Activated CD4-positive, CD25-positive, alpha-beta regulatory T cell treated with anti-CD3 and anti-CD28 coated beads, Interleukin-2, amount 50 U/mL, for 16 hours (primary cell): Measurements from ENCODE around the gene ACY1.
"Not testable (repeated sequence)": the region's sequence is repeated elsewhere in the genome, so short reads cannot be mapped to it uniquely, and the experiment has no call there.

Source experiments
- DNase-seq: peaks from one replicate; pipeline ENCODE4 v3.0.0-alpha.2; 2020; ENCODE audit warnings: low read depth, low spot score

The ACY1 gene

DNA sequence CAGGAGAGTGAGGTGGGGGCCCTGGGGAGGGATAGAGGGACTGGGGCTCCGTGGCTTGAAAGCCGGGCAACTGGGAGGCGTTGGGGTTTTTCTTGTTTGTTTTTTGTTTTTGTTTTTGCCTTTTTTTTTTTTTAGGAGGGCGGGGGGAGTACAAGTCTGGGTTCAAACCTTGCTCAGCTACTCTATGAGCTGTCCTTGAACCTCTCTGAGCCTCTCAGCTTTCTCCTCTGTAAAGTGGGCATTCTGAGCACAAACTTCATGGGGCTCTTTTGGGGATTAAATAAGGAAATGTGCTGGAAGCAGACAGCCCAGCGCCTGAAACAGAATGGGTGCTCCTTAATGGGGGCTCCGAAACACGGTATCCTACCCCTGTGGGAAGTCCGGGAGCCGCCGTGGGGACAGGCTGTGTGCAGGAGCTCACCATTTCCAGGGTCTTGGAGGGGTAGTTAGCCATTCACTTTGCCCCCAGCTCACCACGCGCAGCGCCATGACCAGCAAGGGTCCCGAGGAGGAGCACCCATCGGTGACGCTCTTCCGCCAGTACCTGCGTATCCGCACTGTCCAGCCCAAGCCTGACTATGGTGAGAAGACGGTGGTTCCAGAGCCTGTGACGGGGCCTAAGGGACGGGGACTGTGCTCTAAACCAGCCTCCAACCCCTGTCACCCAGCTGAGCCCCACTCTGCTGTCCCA is 388 bp downstream of the ACY1 start:
- DNase-seq = no peak

DNA sequence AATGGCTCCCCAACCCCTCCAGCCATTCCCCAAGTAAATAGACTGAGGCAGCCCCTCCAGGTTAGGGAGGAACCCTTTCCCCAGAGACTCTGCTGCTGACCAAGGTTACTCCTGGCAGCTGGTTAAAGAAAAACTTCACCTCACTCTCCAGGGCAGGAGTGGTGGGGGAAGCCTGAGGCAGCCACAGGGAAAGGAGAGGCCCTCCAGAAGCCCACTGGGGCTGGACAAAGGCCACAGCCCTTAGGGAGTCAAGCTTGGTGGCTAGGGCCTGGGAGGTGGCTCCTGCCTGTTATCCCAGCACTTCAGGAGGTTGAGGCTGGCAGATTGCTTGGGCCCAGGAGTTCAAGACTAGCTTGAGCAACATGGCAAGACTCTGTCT is 923 bp downstream of the ACY1 start:
- DNase-seq = no peak

GRCh38 chr3:51985063-51985462 is 1.7 kb downstream of the ACY1 start:
- no peak for DNase-seq

DNA sequence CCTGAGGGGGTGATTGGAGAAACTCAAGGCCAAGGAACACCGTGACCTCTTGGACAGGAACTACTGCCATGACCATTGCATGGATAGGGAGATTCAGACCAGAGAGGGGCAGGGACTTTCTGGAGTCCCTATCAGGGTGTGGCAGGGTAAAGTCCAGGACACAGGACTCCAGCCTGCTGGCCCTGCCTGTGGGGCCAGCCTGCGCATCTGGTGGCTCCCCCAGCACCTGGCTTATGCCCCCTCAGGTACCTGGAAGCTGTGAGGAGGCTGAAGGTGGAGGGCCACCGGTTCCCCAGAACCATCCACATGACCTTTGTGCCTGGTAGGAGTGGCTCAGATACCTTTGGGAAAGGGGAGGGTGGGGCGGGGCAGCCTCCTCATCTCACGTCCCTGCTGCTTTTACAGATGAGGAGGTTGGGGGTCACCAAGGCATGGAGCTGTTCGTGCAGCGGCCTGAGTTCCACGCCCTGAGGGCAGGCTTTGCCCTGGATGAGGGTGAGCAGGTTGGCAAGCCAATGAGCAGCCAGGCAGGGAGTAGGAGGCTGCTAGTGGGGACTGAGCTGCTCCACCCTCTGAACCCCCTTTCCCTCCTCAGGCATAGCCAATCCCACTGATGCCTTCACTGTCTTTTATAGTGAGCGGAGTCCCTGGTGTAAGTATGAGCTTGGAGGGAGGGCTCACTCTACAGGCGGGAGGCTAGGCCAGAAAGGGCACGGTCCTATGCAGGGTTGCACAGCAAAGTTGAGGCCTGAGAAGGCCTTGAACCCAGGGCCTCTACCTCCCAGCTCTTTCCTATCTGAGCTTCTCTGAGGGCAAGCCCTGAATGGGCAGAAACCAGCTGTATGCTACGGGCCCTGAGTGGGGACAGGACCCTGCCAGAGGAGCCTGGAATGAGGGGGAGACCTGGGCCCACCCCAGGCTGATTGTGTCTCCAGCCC is 2.9 kb downstream of the ACY1 start:
- no peak for DNase-seq

- no peak for DNase-seq
Measured at GRCh38 chr3:51987568-51987967, 4.2 kb downstream of the ACY1 start.

DNA sequence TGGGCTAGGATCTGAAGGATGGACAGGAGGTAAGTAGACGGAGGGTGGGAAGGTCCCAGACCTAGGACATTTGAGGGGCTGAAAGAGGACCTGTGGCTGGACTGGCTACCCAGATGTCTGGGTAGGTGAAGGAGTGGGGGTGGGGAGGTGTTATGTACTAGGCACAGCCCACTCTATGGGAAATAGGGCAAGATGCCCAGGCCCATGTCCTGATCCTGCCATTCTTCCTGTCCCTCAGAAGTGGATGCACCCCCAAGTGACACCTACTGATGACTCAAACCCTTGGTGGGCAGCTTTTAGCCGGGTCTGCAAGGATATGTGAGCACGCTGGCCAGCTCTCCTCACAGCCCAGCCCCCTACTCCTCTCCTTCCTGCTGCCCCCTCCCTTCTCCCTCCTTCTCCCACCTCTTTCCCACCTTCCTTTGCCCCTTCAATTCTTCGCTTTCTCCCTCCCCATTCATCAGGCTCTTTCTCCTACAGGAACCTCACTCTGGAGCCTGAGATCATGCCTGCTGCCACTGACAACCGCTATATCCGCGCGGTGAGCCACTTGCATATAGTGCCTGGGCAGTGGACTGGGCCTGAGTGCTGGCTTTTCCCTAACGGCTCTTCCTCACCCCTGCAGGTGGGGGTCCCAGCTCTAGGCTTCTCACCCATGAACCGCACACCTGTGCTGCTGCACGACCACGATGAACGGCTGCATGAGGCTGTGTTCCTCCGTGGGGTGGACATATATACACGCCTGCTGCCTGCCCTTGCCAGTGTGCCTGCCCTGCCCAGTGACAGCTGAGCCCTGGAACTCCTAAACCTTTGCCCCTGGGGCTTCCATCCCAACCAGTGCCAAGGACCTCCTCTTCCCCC is 5.2 kb downstream of the ACY1 start:
- DNase-seq = no peak

DNA sequence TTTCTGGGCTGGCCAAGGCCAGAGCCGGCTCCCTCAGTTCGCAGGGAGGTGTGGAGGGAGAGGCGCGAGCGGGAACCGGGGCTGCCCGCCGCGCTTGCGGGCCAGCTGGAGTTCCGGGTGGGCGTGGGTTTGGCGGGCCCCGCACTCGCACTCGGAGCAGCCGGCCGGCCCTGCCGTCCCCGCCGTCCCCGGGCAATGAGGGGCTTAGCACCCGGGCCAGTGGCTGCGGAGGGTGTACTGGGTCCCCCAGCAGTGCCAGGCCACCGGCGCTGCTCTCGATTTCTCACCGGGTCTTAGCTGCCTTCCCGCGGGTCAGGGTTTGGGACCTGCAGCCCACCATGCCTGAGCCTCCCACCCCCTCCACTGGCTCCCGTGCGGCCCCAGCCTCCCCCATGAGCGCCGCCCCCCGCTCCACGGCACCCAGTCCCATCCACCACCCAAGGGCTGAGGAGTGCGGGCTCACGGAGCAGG is 7.2 kb downstream of the ACY1 start:
- not testable (repeated sequence) for DNase-seq

- DNase-seq = no peak
Measured at GRCh38 chr3:51992017-51992682, 8.8 kb downstream of the ACY1 start.

DNA sequence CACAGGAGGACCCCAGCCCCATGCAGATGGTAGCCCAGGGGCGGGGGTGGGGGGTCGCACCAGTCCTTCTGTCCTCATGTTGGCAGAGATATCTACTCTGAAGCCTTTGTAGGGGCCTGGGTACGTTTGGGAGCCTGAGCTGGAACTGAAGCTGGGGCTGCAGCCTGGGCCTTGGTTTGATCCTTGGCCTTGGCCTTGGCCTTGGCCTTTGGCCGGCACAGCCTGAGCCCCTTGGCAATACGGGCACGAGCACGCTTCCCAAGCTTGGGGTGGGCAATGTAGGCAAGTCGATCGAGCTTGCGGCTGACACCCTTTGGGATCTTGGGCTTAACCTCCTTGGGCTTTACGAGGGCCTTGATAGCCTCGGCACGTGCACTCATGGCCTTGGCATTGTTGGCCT is 10.3 kb downstream of the ACY1 start:
- DNase-seq = not testable (repeated sequence)

DNA sequence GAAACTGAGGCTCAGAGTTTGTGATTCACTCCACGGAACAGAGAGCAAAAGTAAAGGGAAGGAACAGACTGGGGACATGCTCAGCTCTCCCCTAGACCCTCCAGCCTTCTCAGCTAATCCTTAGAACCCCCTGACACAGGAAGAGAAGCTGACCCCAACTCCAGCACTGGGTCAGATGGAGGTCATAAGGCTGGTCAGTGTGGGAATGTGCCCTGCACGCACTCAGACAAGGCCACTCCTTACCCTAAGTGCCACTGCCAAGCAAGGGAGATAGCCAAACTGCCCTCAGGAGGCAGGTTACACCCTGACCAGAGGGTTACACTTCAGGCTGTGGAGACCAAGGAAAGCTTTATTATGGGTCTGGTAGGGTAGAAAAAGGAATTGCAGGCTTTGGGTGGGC is 11.2 kb downstream of the ACY1 start:
- no peak for DNase-seq

GRCh38 chr3:51995346-51996163 is 12.2 kb downstream of the ACY1 start, which contains the start of gene RPL29:
Gene RPL29 (minus strand): TSS chr3:51995895. CDS start chr3:51995461, 434 bp downstream.
- DNase-seq = peak; percentile 84

DNA sequence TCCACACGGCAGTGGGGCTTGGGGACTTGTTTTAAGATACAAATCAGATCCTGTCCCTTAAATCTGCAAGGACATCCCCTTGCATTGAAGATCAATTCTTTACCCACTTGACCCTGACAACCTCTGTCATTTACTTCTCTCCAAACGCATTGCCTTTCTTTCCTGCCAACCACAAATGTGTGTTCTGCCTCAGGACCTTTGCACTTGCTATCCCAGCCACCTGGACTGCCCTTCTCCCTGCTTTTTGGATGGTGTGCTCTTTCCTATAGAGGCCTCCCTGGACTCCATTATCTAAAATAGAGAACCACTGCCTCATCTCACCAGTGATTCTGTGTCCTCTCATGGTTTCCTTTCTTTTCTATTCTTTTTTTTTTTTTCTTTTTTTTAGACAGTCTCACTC is 13.8 kb downstream of the ACY1 start:
- no peak for DNase-seq

DNA sequence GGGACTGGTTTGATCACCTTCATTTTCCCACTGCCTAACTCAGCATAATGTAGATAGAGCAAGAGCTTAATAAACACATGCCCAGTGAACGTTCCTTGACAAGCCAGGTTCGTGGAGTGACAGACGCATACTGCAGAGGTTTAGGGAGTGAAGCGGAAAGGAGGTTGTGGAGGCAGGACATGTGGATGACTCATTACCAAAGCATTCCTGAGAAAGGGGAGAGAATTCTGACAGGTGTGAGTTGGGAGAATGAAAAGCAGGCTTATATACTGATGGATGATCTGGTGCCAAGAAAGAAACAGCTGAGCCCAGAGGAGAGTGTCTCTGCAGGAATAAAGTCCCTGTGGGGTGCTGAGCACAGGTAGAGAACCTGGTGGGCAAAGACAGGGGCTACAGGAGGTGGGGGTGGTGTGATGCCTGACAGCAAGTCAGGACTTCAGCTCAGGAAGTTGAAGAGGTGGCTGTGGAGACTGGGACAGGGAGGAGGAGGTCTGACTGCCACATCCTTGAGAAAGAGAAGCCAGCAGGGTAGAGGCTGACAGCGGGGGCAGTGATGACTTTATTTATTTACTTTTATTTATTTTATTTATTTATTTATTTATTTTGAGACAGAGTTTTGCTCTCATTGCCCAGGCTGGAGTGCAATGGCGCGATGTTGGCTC is 14.7 kb downstream of the ACY1 start:
- no peak for DNase-seq

GRCh38 chr3:51998774-51999173 is 15.4 kb downstream of the ACY1 start:
- no peak for DNase-seq

DNA sequence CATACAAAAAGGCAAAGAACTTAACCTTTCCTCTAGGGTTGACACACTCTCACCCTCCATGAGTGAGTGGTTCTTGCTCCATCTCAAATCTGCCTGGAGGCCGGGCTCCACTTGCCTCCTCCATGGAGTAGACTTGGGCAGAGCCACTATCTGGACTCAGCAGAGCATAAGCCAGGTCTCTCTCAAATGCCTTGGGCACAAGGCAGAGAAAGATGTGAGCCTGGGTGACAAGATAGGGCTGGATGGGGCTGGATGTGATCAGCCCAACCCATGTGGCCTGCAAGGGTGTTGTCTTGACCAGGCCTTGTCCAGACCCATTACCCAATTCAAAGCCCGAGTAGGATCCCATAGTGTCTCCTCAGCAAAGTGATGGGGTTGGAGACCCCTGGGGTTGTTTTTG is 16.5 kb downstream of the ACY1 start:
- no peak for DNase-seq

DNA sequence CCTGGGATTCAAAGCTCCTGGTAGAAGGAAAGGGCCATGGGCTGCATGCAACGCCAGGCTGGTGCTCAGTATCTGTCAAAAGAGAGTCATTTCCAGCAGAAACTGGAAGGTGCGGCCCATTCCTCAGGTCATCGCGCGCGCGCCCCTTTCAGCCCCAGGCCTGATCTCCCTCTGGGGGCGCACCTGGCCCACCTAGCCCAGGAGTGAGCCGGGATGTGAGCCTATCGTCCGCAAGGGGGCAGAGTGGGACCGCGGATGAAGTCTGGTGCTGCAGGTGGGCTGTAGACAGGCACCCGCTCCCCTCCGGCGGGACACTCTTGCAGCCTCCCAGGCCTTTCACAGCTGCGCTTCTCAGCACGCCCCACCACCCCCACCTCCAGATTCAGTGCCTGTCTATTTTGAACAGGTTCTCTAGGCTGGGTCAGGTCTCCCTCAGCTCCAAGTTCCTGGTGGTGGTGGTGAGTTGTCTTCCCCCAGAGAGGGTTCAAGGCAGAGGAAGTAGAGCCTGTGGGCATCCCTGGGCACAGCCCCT is 18.2 kb downstream of the ACY1 start:
- peak; percentile 66 for DNase-seq

DNA sequence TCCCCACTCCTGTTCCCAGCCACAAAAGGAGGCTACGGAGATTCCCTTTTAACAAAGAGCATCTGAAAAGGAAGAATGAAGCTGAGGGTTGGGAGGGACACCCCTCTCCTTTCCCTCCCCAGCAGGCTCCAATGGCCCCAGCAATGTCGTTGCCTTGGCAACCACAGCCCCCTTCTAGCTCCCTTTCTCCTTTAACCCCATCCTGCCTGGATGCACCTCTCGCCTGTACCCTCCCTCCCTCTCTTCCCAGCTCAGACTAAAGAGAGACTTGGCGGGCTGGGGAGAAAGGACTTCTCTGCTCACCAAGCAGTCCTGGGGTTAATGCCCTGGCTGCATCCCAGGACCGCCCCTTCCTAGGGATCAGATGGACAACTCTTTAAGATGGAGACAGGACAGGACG is 19.4 kb downstream of the ACY1 start:
- no peak for DNase-seq

DNA sequence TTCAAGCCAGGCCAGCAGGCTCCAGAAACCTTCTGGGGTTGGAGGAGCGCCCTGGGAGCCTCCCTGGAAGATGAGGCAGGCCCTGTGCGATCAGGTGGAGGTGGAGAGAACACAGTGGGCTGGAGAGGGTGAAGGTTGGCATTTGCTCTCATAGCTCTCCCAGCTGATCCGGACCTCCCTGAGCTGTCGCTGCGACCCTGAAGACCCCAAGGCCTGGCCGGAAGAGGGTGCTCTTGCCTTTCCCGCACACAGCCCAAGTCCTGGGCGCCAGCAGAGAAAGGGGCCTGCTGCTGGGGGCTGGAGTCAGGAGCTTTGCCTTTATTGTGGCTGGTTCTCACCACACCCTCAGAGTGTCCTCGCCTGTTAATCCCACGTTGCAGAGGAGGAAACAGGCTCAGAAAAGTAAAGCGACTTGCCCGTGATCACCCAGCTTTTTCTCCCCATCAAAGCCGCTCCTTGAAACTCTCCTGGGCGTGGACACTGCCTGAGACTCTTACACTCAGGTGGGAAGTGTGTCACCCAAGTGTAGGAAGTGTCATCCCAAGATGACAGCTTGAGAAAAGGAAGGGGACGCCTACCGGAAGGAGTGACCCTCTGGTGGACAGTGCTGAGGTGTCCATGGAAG is 20.9 kb downstream of the ACY1 start:
- DNase-seq = no peak

- no peak for DNase-seq
Measured at GRCh38 chr3:52004906-52005395, 21.6 kb downstream of the ACY1 start.
